ENCODE measurements around the gene RHOB.

RHOB gene

GRCh38 chr2:20439503-20439902 is 7.4 kb upstream of the RHOB start:
- no peak for DNase-seq

DNA sequence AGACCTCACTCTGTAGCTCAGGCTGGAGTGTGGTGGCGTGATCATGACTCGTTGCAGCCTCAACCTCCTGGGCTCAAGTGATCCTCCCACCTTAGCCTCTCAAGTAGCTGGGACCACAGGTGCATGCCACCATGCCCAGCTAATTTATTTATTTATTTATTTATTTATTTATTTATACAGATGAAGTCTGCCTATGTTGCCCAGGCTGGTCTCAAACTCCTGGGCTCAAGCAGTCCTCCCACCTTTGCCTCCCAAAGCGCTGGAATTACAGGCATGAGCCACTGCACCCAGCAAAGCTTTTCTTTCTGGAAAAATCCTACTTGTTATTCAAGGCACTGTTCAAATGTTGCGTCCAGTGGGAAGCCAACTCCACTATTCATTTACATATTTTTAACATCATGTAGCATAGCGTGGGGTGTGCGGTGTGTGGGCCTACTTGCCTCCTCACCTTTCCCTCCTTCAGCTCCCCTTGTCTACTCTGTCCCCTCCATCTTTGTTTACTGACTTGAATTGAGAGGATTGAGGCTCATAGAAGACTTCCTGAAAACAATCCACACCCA is 6.8 kb upstream of the RHOB start:
- no peak for DNase-seq

GRCh38 chr2:20443276-20443920 is 3.5 kb upstream of the RHOB start:
- no peak for DNase-seq

DNA sequence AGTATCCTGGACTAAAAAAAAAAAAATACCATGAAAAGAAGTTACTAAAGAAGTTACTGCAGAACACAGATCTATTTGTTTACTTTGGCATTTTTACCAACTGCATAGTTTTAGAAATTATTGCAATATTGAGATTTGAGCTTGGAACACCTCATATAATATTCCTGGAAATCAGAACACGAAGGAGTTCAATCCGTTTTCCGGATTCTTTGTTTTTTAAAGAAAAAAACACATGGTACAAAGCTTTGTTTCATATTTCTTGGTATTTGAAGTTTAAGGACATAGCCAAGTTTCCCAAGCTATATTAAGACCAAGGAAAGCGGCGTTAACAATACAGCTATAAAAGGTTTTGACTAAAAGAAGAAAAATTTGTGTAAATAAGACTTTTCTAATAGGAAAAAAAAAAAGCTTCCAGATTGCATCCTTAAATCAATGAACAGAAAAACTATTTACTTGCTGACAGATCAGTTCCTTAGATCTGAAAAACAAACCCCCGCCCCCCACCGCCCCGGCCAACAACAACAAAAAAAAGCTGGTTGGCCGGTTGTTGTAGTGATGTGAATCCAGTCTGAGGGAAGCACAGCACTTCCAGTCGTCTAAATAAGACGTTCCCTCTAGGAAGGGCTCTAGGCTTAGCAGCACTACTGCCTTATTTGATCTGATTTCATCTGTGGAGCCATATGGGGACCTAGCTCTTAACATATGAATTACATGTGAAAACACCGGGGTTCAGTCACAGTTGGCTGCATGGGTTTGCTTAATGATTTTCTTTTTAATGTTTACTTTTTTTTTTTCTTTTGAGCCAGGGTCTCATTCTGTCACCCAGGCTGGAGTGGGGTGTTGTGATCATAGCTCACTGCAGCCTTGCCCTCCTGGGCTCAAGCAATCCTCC is 2.5 kb upstream of the RHOB start:
- DNase-seq, result peak; percentile 61

- DNase-seq, result no peak
Measured at GRCh38 chr2:20444993-20445910, 1.6 kb upstream of the RHOB start.

DNA sequence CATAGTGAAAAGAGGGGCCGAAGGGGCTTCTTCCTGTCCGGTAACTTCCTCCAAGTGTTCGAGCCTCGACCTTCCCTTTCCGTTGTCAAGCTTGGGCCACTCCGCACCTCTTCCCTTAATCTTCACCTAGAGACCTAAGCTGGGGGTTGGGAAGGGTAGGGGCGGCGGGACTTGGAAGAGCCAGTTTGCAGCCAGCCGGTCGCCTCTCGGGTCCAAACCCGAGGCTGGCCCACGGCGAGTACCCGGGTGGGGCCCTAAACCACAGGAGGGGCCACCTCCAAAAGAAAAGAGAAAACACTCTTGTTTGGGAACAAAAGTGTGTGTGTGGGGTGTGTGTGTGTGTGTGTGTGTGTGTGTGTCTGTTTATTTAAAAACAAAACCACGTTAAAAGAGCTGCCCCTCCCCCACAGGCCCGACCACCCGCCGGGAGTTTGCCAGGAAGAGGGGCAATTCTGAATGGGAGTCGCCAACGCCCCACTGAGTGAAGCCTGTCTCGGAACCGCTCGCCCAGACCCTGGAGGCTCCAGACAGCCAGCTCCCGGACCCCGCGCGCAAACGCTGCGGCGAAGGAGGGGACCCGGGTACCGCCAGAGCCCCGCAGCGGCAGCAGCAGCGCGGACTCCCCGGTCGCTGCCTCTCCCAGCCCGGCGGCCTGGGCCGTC is 488 bp upstream of the RHOB start:
- DNase-seq, result no peak

DNA sequence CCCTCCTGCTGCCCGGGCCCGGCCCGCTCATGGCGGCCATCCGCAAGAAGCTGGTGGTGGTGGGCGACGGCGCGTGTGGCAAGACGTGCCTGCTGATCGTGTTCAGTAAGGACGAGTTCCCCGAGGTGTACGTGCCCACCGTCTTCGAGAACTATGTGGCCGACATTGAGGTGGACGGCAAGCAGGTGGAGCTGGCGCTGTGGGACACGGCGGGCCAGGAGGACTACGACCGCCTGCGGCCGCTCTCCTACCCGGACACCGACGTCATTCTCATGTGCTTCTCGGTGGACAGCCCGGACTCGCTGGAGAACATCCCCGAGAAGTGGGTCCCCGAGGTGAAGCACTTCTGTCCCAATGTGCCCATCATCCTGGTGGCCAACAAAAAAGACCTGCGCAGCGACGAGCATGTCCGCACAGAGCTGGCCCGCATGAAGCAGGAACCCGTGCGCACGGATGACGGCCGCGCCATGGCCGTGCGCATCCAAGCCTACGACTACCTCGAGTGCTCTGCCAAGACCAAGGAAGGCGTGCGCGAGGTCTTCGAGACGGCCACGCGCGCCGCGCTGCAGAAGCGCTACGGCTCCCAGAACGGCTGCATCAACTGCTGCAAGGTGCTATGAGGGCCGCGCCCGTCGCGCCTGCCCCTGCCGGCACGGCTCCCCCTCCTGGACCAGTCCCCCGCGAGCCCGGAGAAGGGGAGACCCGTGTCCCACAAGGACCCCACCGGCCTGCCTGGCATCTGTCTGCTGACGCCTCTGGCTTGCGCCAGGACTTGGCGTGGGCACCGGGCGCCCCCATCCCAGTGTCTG is 767 bp downstream of the RHOB start:
- DNase-seq, result peak; percentile 69

DNA sequence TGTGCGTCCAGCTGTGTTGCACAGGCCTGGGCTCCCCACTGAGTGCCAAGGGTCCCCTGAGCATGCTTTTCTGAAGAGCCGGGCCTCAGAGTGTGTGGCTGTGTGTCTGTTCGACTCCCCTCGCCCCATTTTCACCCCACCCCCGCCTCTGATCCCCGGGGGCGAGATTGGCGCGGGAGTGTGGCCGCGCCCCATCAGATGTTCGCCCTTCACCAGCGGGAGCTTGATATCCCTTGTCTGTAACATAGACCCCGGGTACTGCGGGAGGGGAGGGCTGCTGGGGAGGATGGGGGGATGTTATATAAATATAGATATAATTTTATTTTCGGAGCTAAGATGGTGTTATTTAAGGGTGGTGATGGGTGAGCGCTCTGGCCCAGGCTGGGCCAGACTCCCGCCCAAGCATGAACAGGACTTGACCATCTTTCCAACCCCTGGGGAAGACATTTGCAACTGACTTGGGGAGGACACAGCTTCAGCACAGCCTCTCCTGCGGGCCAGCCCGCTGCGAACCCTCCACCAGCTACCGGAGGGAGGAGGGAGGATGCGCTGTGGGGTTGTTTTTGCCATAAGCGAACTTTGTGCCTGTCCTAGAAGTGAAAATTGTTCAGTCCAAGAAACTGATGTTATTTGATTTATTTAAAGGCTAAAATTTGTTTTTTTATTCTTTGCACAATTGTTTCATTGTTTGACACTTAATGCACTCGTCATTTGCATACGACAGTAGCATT is 1.5 kb downstream of the RHOB start:
- DNase-seq, result peak; percentile 41

- no peak for DNase-seq
Measured at GRCh38 chr2:20448977-20449306, 2.1 kb downstream of the RHOB start.

DNA sequence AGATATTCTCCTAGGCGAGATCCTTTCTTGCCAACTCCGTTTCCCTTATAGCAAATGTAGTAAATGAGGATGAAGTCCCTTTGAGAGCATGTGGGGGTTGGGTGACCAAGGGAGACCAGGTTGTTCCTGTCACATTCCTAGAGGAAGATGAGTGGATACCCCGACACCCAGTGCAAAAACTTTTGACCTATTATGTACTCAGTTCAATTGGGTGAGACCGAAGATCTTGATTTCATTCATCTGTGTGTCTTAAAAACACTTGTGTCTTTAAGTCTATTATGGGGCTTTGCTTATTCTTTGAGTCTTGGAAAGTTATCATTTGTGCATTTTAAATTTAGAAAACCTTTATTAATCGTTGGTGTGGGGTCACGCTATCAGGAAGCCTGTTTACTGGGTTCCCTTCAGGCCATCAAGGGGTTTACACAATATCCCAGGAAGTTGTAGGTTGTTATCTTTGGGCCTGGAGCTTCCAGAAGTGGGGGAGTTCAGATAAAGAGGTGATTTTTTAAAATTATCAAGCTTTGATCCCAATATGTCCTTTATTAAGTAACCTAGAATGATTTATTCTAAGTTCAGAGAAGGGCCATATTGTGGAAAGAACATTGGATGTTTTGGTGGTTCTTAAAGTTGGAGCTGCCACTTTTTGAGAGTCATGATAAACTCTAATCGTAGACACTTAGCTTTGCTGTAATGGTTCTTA is 2.8 kb downstream of the RHOB start:
- no peak for DNase-seq

DNA sequence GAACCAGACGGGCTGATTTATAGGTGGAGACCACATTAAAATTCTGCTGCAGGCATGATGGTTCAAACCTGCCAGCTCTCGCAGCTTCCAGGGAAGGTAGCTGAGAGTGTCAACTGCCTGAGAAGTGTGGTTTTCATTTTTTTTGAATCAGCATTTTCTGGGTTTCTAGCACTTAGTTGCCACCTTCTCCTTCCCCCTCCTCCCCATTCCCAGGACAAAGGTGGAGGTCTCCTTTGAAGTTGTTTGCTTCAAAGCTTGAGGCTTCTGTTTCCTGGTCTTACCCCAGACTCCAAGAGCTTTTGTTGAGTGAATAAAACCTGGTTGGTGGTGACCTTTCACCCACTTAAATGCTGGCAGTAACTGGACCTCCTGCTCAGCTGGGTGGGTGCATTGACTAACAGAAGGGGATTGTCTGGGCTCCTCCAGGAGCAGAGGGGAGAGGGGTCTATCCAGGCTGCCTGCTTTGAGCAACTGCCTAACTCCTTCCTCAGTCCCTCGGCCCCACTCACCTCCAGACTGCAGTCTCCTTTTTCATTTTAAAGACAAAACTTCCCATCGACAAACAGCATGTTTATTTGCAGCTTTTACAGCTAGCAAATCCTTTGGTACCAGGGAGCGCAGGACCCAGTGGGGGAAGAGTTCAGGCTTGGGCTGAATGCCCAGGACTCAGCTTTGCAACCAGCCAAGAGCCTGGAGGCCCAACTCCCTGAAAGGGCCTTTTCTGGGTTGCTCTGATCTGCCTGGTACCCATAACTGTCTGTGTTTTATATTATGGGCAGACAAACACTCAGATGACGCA is 3.5 kb downstream of the RHOB start:
- DNase-seq, result peak; percentile 90

DNA sequence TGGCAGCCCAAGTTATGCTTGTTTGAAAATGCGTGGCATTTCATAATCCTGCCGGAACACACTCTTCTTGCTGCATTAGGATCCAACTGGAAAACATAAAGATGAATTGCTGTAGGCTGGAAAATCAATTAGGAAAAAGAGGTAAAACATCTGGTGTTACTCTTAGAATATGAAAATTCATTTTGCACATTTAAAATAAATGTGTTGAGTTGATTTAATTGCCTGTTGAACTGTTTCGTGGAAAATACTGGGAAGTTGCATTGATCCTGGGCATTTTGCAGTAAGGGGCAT is 4.1 kb downstream of the RHOB start:
- no peak for DNase-seq

DNA sequence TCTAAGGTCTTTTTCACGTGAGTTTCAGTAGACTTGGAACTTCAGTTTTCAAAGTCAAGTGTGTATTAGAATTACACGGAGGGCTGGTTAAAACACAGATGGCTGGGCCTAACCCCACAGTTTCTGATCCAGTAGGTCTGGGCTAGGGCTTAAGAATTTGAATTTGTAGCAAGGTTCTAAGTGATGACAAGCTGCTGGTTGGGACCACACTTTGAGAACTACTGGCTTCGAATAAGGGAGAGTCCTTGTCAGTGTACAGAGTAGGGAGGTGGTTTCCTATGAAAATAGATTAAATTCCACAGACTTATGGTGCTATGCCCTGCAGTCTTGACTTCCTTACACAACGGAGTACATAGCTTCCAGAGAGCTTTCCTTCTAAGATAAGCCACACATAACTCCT is 4.5 kb downstream of the RHOB start:
- DNase-seq, result peak; percentile 46

DNA sequence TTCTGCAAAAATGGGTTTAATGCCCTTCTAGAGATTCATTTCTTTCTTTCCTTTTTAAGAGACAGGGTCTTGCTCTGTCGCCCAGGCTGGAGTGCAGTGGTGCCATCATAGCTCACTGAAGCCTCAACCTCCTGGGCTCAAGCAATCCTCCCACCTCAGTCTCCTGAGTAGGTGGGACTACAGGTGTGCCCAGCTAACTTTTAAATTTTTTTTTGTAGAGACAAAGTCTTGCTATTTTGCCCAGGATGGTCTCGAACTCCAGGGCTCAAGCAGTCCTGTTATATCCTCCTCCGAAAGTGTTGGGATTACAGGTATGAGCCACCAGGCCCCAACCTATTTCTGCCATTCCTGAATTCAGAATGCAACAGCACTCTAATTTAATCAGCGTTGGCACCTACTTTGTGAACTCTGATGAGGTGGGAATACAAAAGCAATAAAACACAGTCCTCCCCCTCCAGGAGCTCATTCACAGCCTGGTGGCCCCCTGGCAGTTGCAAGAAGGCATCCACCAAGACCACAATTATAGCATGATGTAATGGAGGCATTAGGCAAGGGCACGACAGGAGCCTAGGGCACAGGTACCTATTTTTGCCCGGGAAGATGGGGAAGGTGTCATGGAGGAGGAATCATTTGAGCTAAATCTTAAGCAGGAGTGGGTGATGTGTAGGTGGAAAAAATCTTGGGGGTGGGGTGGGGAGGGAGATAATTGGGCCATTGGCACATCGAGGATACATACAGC is 5.1 kb downstream of the RHOB start:
- DNase-seq, result no peak

GRCh38 chr2:20452551-20452950 is 5.7 kb downstream of the RHOB start:
- DNase-seq, result no peak

- no peak for DNase-seq
Measured at GRCh38 chr2:20453087-20453486, 6.2 kb downstream of the RHOB start.

DNA sequence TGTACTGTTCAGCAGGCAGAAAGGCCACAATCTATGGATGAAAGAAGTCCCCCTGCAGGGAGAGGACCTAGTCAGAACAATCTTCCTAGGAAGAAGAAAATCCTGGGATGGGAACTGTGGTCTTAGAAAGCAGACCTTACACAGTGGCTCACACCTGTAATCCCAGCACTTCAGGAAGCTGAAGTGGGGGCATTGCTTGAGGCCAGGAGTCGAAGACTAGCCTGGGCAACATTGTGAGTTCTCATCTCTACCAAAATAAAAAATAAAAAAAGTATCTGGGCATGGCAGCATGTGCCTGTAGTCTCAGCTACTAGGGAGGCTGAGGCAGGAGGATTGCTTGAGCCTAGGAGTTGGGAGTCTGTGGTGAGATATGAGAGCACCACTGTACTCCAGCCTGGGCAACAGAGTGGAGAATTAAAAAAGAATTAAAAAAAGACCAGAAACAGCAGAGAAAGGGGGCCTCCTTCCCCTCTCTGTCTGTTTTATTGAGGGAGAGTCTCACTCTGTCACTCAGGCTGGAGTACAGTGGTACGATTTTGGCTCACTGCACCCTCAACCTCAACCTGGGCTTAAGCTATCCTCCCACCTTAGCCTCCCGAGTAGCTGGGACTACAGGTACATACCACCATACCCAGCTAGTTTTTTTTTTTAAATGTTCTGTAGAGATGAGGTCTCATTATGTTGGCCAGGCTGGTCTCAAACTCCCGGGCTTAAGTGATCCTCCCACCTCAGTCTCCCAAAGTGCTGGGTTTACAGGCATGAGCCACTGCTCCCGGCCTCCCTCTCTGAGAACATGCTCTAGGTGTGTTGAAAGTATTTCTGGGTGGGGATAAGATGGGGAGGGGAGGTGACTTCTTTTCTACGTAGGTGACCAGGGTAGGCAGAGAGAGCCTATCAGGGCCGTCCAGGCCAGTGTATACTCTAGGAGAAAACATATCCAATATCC is 7.4 kb downstream of the RHOB start:
- DNase-seq, result no peak

DNA sequence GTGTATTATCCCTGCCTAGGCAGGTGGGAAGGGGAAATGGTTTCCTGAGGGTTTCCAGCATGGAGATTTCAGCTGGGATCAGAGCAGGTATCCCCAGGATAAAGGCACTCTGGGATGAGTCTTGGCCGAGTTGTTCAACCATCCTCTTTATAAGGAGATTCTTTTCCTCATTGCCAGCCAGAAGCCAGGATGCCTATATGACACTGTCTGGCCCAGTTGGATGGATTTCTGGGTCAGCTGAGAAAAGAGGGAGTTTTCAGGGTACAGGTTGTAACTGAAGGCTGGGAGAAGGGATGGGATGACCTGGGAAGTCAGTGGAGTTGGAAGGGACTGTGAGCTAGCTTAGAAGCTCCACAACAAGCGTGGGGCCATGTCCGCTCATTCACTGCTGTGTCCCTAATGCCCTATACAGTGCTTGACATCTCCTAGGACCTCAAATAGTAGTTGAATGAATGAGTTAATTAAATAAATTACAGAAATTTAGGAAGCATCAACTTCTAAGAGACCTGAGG is 8.3 kb downstream of the RHOB start:
- no peak for DNase-seq

All from left hindlimb (tissue), 1 donor.